Thymus (tissue), 11 donors: ENCODE measurements around the gene ACADSB. TPM values are rescaled to one million over a fixed set of nuclear protein-coding genes. Genes with fewer than 3 reads are reported as not detected.
A peak's percentile ranks its signal among the peaks of the same experiment; 100 is the strongest.

Source experiments
- DNase-seq, 9 donors: peaks; one replicate each; pipeline ENCODE4 v3.0.0-alpha.2; 2013; ENCODE audit warnings: low spot score in 9 of 9, low read depth in 6 of 9, missing footprints in 1 of 9
- H3K27ac ChIP-seq, 2 donors: one replicate each; pipeline ENCODE4 v1.5.1; 2013; ENCODE audit warnings: control low read depth in 1 of 2, low read depth in 1 of 2, low read length in 1 of 2, mild to moderate bottlenecking in 1 of 2, moderate library complexity in 1 of 2
- H3K27me3 ChIP-seq, 2 donors: one replicate each; pipeline ENCODE4 v1.5.1; 2013; ENCODE audit warnings: low read length in 1 of 2; ENCODE audit not compliant: control insufficient read depth in 2 of 2, insufficient read depth in 1 of 2
- H3K36me3 ChIP-seq, 2 donors: one replicate each; pipeline ENCODE4 v1.5.1; 2013; ENCODE audit warnings: low read length in 1 of 2, mild to moderate bottlenecking in 1 of 2, moderate library complexity in 1 of 2; ENCODE audit not compliant: control insufficient read depth in 2 of 2, insufficient read depth in 2 of 2
- H3K4me1 ChIP-seq, 2 donors: one replicate each; pipeline ENCODE4 v1.5.1; 2013; ENCODE audit warnings: low read length in 2 of 2; ENCODE audit not compliant: control insufficient read depth in 2 of 2, insufficient read depth in 2 of 2
- H3K4me3 ChIP-seq, 2 donors: one replicate each; pipeline ENCODE4 v1.5.1; 2013; ENCODE audit warnings: low read length in 2 of 2, control low read depth in 1 of 2, mild to moderate bottlenecking in 1 of 2
- H3K9me3 ChIP-seq, 2 donors: one replicate each; pipeline ENCODE4 v1.5.1; 2013; ENCODE audit warnings: low read length in 1 of 2, mild to moderate bottlenecking in 1 of 2; ENCODE audit not compliant: control insufficient read depth in 2 of 2, insufficient read depth in 1 of 2
- WGBS: extraction: QIAGEN DNeasy Blood & Tissue Kit; methylation state at CpG from one replicate; pipeline ENCODE4 v1.1.7; 2013; 5-methylcytosine and 5-hydroxymethylcytosine counted together
- polyA plus RNA-seq: library from polyadenylated mRNA; stranded (reverse); fragments of 200-250 nt; gene quantifications from one replicate; pipeline ENCODE4 v1.2.3, GENCODE V29; 2013
- total RNA-seq: library from RNA; stranded (reverse); fragments of 120-200 nt; gene quantifications from one replicate; pipeline ENCODE4 v1.2.4, GENCODE V29; 2013
- donor health status: healthy.

Gene ACADSB
- total and polyA plus RNA-seq, 2 donors, result 5.9 to 11.0 TPM

DNA sequence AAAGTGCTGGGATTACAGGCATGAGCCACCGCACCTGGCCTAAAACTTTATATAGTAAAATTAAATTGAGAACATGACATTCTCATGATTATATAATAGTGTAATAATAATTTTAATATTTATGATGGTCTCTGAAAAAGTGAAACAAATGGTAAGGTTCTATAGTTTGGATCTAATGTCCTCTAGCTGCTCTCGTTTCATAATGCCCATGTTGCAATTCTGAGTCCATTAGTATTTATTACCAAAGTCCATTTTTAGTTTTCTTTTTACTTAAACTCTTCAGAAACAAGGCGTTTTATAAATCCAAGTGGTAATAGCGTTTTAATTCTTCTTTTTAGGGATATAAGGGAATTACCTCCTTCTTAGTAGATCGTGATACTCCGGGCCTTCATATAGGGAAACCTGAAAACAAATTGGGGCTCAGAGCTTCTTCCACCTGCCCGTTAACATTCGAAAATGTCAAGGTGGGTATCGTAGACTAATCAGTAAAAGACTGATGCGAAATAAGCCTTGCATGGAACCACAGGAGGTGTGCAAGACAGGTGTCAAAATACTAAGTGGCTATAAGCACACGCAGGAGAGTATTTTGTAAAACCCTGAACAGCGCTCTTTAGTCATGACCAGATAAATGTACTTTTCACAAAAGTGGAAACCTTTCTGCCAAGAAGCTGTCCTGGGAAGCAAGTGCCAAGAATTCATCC is 34.1 kb downstream of the ACADSB start:
- peaks cover 5 to 15% of the 10 kb centered on the region in 2 donors for H3K36me3 ChIP-seq
- H3K27ac ChIP-seq, result no peak overlapping the region
- no peak for DNase-seq
- H3K9me3 ChIP-seq, result no peaks in the 10 kb centered on the region
- H3K27me3 ChIP-seq, result no peaks in the 10 kb centered on the region
- no peak overlapping the region for H3K4me3 ChIP-seq
- H3K4me1 ChIP-seq, result peaks cover 0 to 5% of the 10 kb centered on the region in 2 donors
- WGBS, result 94% methylated on average over 12 of the region's 12 CpGs

GRCh38 chr10:123043409-123043925 is 34.7 kb downstream of the ACADSB start:
- Histone ChIP-seq H3K4me3 (no peak overlapping the region), H3K36me3 (peaks cover 8 to 15% of the 10 kb centered on the region in 2 donors), H3K27me3 (no peaks in the 10 kb centered on the region), H3K9me3 (no peaks in the 10 kb centered on the region), H3K27ac (no peak overlapping the region), H3K4me1 (peaks cover 0 to 5% of the 10 kb centered on the region in 2 donors)
- 12% methylated on average over 5 of the region's 5 CpGs for WGBS
- DNase-seq, result peak; percentile 21 to 73 (median 43)

GRCh38 chr10:123044391-123044790 is 35.6 kb downstream of the ACADSB start:
- whole genome bisulfite sequencing, result 97% methylated on average over 2 of the region's 2 CpGs
- peaks cover 8 to 15% of the 10 kb centered on the region in 2 donors for H3K36me3 ChIP-seq
- H3K9me3 ChIP-seq, result no peaks in the 10 kb centered on the region
- H3K27me3 ChIP-seq, result no peaks in the 10 kb centered on the region
- no peak overlapping the region for H3K4me3 ChIP-seq
- H3K4me1 ChIP-seq, result no peaks in the 10 kb centered on the region
- DNase-seq, result no peak
- H3K27ac ChIP-seq, result no peak overlapping the region

DNA sequence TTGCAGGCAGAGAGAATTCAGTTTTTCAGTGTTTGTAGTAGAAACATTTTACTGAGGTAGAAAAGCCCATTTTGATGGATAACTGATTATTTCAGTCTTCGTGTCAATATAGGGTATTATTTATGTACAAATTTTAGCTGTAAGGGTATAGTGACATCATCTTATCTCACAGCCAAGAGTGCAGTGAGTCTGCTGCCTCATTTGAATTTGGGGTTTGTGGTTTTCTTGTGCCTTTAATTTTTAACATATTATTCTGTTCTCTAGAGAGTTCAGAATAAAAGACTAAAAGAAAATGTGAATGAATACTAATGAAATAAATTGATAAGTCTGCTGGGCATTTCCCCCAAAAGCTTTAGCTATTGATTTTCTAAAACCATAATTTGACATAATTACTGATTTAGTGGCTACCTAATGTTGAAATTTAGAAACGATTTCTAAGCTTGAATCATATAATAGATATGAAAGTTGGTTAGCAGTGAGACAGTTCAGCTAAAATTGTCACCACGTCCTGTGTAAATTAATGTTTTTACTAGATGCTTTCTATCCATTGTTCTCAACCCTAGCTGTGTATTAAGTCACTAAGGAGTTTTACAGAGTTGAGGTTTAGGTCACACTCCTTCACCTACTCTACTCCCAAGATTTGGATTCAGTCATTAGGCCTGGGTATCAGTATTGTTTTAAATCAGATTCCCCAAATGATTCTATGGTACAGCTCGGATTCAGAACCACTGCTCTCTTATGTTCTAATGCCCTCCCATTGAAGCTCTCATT is 37.3 kb downstream of the ACADSB start:
- Histone ChIP-seq H3K27ac (no peak overlapping the region), H3K36me3 (peaks cover 8 to 15% of the 10 kb centered on the region in 2 donors), H3K9me3 (no peaks in the 10 kb centered on the region), H3K4me1 (no peaks in the 10 kb centered on the region), H3K4me3 (no peak overlapping the region), H3K27me3 (no peaks in the 10 kb centered on the region)
- WGBS, result 96% methylated on average over 4 of the region's 4 CpGs
- DNase-seq, result no peak

- WGBS, result 98% methylated on average over 3 of the region's 3 CpGs
- no peaks in the 10 kb centered on the region for H3K4me1 ChIP-seq
- H3K27me3 ChIP-seq, result no peaks in the 10 kb centered on the region
- no peak for DNase-seq
- no peak overlapping the region for H3K27ac ChIP-seq
- no peaks in the 10 kb centered on the region for H3K36me3 ChIP-seq
- H3K9me3 ChIP-seq, result no peaks in the 10 kb centered on the region
- H3K4me3 ChIP-seq, result no peak overlapping the region
These were observed 49.2 kb downstream of the ACADSB start for GRCh38 chr10:123057968-123058367.

DNA sequence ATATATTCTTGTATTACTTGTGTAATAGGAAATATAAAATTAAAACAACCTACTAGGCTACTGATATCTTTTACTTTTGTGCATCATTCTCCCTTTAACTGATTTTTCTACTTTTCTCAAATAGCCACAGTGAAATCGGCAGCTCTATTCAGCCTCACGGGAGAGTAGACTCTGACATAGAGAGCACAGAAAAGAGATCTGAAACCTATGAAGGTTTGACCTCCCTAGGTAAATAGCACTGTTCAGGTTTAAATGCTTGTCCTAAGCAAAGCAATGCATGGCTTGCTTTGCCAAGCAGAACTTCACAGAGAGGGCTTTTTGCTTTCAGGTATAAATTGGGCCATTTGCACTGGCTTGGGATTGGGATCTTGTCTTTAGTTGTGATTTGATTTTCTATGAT is 53.1 kb downstream of the ACADSB start:
- Histone ChIP-seq H3K36me3 (no peaks in the 10 kb centered on the region), H3K4me1 (no peaks in the 10 kb centered on the region), H3K4me3 (no peak overlapping the region), H3K27ac (no peak overlapping the region), H3K9me3 (no peaks in the 10 kb centered on the region), H3K27me3 (peaks cover 0 to 2% of the 10 kb centered on the region in 2 donors)
- no peak for DNase-seq
- 95% methylated on average over 2 of the region's 2 CpGs for WGBS

DNA sequence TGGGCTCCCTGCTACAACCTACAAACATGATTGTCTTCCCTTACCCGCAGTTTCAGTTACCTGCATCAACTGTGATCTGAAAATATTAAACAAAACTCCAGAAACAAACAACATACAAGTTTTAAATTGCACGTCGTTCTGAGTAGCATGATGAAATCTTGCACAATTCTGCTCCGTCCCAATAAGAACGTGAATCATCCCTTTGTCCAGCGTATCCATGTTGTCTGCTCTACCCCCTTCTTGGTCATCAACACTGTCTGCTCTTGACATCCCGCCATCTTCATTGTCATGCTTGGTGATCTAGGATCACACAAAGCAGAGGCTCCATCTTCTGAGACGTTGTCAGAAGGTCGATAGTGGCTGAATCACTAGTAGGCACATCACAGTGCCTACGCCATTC is 53.9 kb downstream of the ACADSB start:
- no peaks in the 10 kb centered on the region for H3K4me1 ChIP-seq
- no peak overlapping the region for H3K27ac ChIP-seq
- H3K4me3 ChIP-seq, result no peak overlapping the region
- H3K36me3 ChIP-seq, result no peaks in the 10 kb centered on the region
- no peak for DNase-seq
- peaks cover 0 to 2% of the 10 kb centered on the region in 2 donors for H3K27me3 ChIP-seq
- 93% methylated on average over 10 of the region's 10 CpGs for WGBS
- no peaks in the 10 kb centered on the region for H3K9me3 ChIP-seq

- Histone ChIP-seq H3K9me3 (no peaks in the 10 kb centered on the region), H3K27me3 (peaks cover 0 to 2% of the 10 kb centered on the region in 2 donors), H3K4me1 (no peaks in the 10 kb centered on the region), H3K36me3 (no peaks in the 10 kb centered on the region), H3K4me3 (no peak overlapping the region), H3K27ac (no peak overlapping the region)
- 95% methylated on average over 10 of the region's 10 CpGs for WGBS
- no peak for DNase-seq
These were observed 59.5 kb downstream of the ACADSB start for GRCh38 chr10:123068087-123068853.
